ENCODE results near the gene PRDX3.

DNA sequence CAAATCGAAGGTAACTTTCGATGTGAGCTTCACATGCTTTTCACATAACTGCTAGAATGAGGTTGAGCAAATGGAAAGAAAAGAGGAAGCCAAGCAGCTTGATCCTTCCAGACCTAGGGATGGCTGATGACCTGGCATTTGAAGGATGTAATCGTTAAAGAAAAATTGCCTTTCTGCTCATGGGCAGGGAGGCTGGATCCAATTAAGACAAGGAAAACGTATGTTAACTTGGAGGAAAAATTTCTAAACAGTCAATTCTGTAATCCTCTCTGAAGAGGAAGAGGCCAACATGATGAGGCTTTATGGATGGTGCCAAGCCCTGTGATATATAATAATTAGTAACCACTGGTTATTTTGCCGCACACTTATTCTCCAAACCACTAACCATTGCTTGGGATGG lies 41.3 kb upstream of the PRDX3 start:
- no peak for TF ChIP-seq CTCF (IDR thresholded peaks at IDR 0.05)
- no peak for TF ChIP-seq POLR2AphosphoS5 (IDR thresholded peaks at IDR 0.05)

Measured in suprapubic skin (tissue), 3 donors.